ENCODE measurements around the gene PHF14.

GRCh38 chr7:11213266-11213665 is 239.6 kb downstream of the PHF14 start:
- TF ChIP-seq POLR2A (IDR thresholded peaks at IDR 0.05) (no peak), CTCF (IDR thresholded peaks at IDR 0.05) (no peak), POLR2AphosphoS5 (IDR thresholded peaks at IDR 0.05) (no peak)
